ENCODE data around the gene UNC5B. TPM values are rescaled to one million over a fixed set of nuclear protein-coding genes. Genes with fewer than 3 reads are reported as not detected.

UNC5B gene
- total RNA-seq, 2 donors from 2014 or later, result not detected

GRCh38 chr10:71241114-71241829, 28.9 kb downstream of the UNC5B start:
- H3K9me3 Mint-ChIP-seq, result no peaks in the 10 kb centered on the region
- DNase-seq (ENCODE audit: low spot score in 2 of 2) (no peak), ATAC-seq (no peak)
- H3K36me3 Mint-ChIP-seq, result no peaks in the 10 kb centered on the region
- H3K27ac Mint-ChIP-seq, result peak overlapping the region in 1 of 2 donors; percentile 50

- DNase-seq (ENCODE audit: low spot score in 2 of 2) (no peak), ATAC-seq (no peak)
- no peaks in the 10 kb centered on the region for H3K9me3 Mint-ChIP-seq
- no peaks in the 10 kb centered on the region for H3K36me3 Mint-ChIP-seq
- H3K27ac Mint-ChIP-seq, result peak overlapping the region in 1 of 2 donors; percentile 50
Measured at GRCh38 chr10:71241830-71242621, 29.7 kb downstream of the UNC5B start.

- no peak for ATAC-seq
- H3K36me3 Mint-ChIP-seq, result no peaks in the 10 kb centered on the region
- no peak overlapping the region for H3K27ac Mint-ChIP-seq
Measured at GRCh38 chr10:71242622-71243009, 30.2 kb downstream of the UNC5B start.

GRCh38 chr10:71243756-71244395, 31.5 kb downstream of the UNC5B start:
- no peaks in the 10 kb centered on the region for H3K9me3 Mint-ChIP-seq
- H3K27ac Mint-ChIP-seq, result no peak overlapping the region
- H3K36me3 Mint-ChIP-seq, result no peaks in the 10 kb centered on the region
- ATAC-seq, result no peak
- DNase-seq (ENCODE audit: low spot score in 2 of 2), result no peak

More at GRCh38 chr10:71242622-71243009, 30.2 kb downstream of the UNC5B start:
- no peak for DNase-seq (ENCODE audit: low spot score in 2 of 2)
- no peaks in the 10 kb centered on the region for H3K9me3 Mint-ChIP-seq

- ATAC-seq (no peak), DNase-seq (ENCODE audit: low spot score in 2 of 2) (no peak)
- H3K36me3 Mint-ChIP-seq, result no peaks in the 10 kb centered on the region
- H3K27ac Mint-ChIP-seq, result no peak overlapping the region
- H3K9me3 Mint-ChIP-seq, result no peaks in the 10 kb centered on the region
Measured at GRCh38 chr10:71244431-71245419, 32.4 kb downstream of the UNC5B start.

GRCh38 chr10:71245420-71246325, 33.3 kb downstream of the UNC5B start:
- no peak for ATAC-seq
- no peaks in the 10 kb centered on the region for H3K9me3 Mint-ChIP-seq
- peak overlapping the region; percentile 30 to 33 for H3K27ac Mint-ChIP-seq
- DNase-seq (ENCODE audit: low spot score in 2 of 2), result no peak
- no peaks in the 10 kb centered on the region for H3K36me3 Mint-ChIP-seq

GRCh38 chr10:71246591-71247413, 34.4 kb downstream of the UNC5B start:
- DNase-seq (ENCODE audit: low spot score in 2 of 2), result no peak
- Mint-ChIP-seq H3K27ac (peak overlapping the region in 1 of 2 donors; percentile 30), H3K36me3 (no peaks in the 10 kb centered on the region), H3K9me3 (no peaks in the 10 kb centered on the region)
- ATAC-seq, result no peak

GRCh38 chr10:71247414-71247705, 35.0 kb downstream of the UNC5B start:
- ATAC-seq, result no peak
- Mint-ChIP-seq H3K9me3 (no peaks in the 10 kb centered on the region), H3K27ac (no peak overlapping the region), H3K36me3 (no peaks in the 10 kb centered on the region)
- DNase-seq (ENCODE audit: low spot score in 2 of 2), result no peak

GRCh38 chr10:71247804-71248203, 35.4 kb downstream of the UNC5B start:
- no peaks in the 10 kb centered on the region for H3K9me3 Mint-ChIP-seq
- H3K27ac Mint-ChIP-seq, result no peak overlapping the region
- no peaks in the 10 kb centered on the region for H3K36me3 Mint-ChIP-seq
- ATAC-seq, result no peak
- no peak for DNase-seq (ENCODE audit: low spot score in 2 of 2)

- Mint-ChIP-seq H3K27ac (no peak overlapping the region), H3K36me3 (no peaks in the 10 kb centered on the region), H3K9me3 (no peaks in the 10 kb centered on the region)
- DNase-seq (ENCODE audit: low spot score in 2 of 2) (no peak), ATAC-seq (no peak)
Measured at GRCh38 chr10:71248210-71248609, 35.8 kb downstream of the UNC5B start.

GRCh38 chr10:71249996-71250395, 37.6 kb downstream of the UNC5B start:
- H3K27ac Mint-ChIP-seq, result no peak overlapping the region
- no peak for DNase-seq (ENCODE audit: low spot score in 2 of 2)
- no peaks in the 10 kb centered on the region for H3K9me3 Mint-ChIP-seq
- ATAC-seq, result no peak
- H3K36me3 Mint-ChIP-seq, result no peaks in the 10 kb centered on the region

GRCh38 chr10:71250405-71250804, 38.0 kb downstream of the UNC5B start:
- H3K9me3 Mint-ChIP-seq, result no peaks in the 10 kb centered on the region
- no peak overlapping the region for H3K27ac Mint-ChIP-seq
- no peak for DNase-seq (ENCODE audit: low spot score in 2 of 2)
- H3K36me3 Mint-ChIP-seq, result no peaks in the 10 kb centered on the region
- no peak for ATAC-seq

GRCh38 chr10:71250842-71251241, 38.5 kb downstream of the UNC5B start:
- no peak overlapping the region for H3K27ac Mint-ChIP-seq
- DNase-seq (ENCODE audit: low spot score in 2 of 2), result no peak
- no peaks in the 10 kb centered on the region for H3K36me3 Mint-ChIP-seq
- ATAC-seq, result no peak
- H3K9me3 Mint-ChIP-seq, result no peaks in the 10 kb centered on the region

- ATAC-seq, result no peak
- H3K27ac Mint-ChIP-seq, result no peak overlapping the region
- DNase-seq (ENCODE audit: low spot score in 2 of 2), result no peak
- H3K9me3 Mint-ChIP-seq, result no peaks in the 10 kb centered on the region
- no peaks in the 10 kb centered on the region for H3K36me3 Mint-ChIP-seq
Measured at GRCh38 chr10:71251319-71251718, 38.9 kb downstream of the UNC5B start.

GRCh38 chr10:71252220-71252619, 39.9 kb downstream of the UNC5B start:
- no peaks in the 10 kb centered on the region for H3K9me3 Mint-ChIP-seq
- ATAC-seq (no peak), DNase-seq (ENCODE audit: low spot score in 2 of 2) (no peak)
- H3K27ac Mint-ChIP-seq, result no peak overlapping the region
- H3K36me3 Mint-ChIP-seq, result no peaks in the 10 kb centered on the region

Measured in activated naive CD4-positive, alpha-beta T cell treated with anti-CD3 and anti-CD28 coated beads, Interleukin-2, amount 50 U/mL, for 72 hours (primary cell).